Right atrium auricular region (tissue), 2 donors: ENCODE measurements around the gene CCDC82. TPM values are rescaled to one million over a fixed set of nuclear protein-coding genes. Genes with fewer than 3 reads are reported as not detected.
A peak's percentile ranks its signal among the peaks of the same experiment; 100 is the strongest.

Experiments used
- DNase-seq: peaks from one replicate; pipeline ENCODE4 v3.0.0-alpha.2; 2019; ENCODE audit warnings: low spot score
- H3K27ac ChIP-seq, 2 donors: fragments of 200-600 bp; sonication (generic); 1 replicate in 1 of 2; 2 replicates in 1 of 2; pipeline ENCODE4 v1.5.1; 2016 to 2019
- H3K27me3 ChIP-seq, 2 donors: fragments of 200-600 bp; sonication (generic); one replicate each; pipeline versions ENCODE4 v1.5.1 to v1.6.0; 2017 to 2019
- H3K36me3 ChIP-seq: fragments of 200-600 bp; sonication (generic); one replicate; pipeline ENCODE4 v1.5.1; 2016
- H3K4me1 ChIP-seq, 2 donors: fragments of 200-600 bp; sonication (generic); one replicate each; pipeline versions ENCODE4 v1.5.1 to v1.6.0; 2017 to 2019
- H3K4me3 ChIP-seq, 2 donors: fragments of 200-600 bp; sonication (generic); 1 replicate in 1 of 2; 2 replicates in 1 of 2; pipeline ENCODE4 v1.5.1; 2017 to 2019; ENCODE audit warnings: mild to moderate bottlenecking in 1 of 2, moderate library complexity in 1 of 2
- H3K9me3 ChIP-seq, 2 donors: fragments of 200-600 bp; sonication (generic); one replicate each; pipeline ENCODE4 v1.5.1; 2019
- total RNA-seq, 2 donors: library from RNA; depleted of rRNA; stranded (reverse); fragments of >200 nt; gene quantifications; one replicate each; pipeline ENCODE4 v1.1.0, GENCODE V29; 2016
- TF ChIP-seq, protein P1 (sequence below), 2 donors: fragments of 200-600 bp; sonication (generic); IDR thresholded peaks; one replicate each; pipeline ENCODE4 v1.5.1; 2019; ENCODE audit warnings: antibody characterized with exemption in 2 of 2

CCDC82 gene
- total RNA-seq, 2 donors from 2014 or later: 9.6 to 11.9 TPM

- Histone ChIP-seq H3K9me3 (no peaks in the 10 kb centered on the region), H3K27me3 (no peaks in the 10 kb centered on the region), H3K4me3 (no peak overlapping the region), H3K27ac (no peak overlapping the region), H3K4me1 (no peaks in the 10 kb centered on the region), H3K36me3 (peaks cover 30% of the 10 kb centered on the region)
- TF ChIP-seq, protein P1, sequence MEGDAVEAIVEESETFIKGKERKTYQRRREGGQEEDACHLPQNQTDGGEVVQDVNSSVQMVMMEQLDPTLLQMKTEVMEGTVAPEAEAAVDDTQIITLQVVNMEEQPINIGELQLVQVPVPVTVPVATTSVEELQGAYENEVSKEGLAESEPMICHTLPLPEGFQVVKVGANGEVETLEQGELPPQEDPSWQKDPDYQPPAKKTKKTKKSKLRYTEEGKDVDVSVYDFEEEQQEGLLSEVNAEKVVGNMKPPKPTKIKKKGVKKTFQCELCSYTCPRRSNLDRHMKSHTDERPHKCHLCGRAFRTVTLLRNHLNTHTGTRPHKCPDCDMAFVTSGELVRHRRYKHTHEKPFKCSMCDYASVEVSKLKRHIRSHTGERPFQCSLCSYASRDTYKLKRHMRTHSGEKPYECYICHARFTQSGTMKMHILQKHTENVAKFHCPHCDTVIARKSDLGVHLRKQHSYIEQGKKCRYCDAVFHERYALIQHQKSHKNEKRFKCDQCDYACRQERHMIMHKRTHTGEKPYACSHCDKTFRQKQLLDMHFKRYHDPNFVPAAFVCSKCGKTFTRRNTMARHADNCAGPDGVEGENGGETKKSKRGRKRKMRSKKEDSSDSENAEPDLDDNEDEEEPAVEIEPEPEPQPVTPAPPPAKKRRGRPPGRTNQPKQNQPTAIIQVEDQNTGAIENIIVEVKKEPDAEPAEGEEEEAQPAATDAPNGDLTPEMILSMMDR (IDR thresholded peaks at IDR 0.05): no peak
- no peak for DNase-seq
Observed at GRCh38 chr11:96356848-96357247, 32.9 kb downstream of the CCDC82 start.

DNA sequence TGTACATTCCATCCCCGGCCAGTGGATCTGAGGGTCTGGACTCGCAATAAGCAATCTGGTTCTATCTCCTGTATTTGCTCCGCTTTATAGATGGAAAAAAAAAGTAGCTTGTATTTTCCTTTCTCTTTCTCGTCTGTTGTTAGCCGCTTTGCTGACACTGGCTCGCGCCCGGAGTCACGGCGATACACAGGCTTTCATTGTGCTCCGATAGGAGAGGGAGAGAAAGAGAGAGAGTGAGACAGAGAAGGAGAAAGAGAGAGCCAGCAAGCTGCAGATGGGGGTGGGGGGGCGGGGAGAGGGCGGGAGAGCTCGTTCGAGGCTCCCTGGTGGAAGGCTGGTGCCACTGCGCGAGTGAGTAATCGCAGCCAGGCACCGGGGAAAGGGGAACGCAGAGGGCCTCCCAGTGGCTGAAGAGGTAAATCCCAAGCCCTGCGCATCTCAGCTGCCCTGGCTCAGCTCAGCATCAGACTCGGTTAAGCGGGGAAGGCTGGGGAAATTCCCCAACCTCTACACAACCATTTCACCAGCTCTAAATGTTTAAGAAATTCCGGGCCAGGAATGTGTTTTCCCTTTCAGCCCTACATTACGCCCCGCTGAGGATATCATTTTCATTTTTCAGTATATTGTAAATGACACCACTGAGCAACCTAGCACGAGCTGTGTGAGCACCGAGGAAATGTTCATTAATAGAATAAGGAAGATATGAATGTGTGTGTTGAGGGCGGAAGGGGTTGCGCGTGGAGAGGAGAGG lies 46.6 kb downstream of the CCDC82 start, which contains the start of gene MAML2:
MAML2 (minus strand) TSS at position 235 of the 751 bp plus-strand sequence. CDS start 1,300 bp downstream, outside the sequence.
- Histone ChIP-seq H3K36me3 (no peaks in the 10 kb centered on the region), H3K9me3 (no peaks in the 10 kb centered on the region), H3K4me3 (peak within 1 kb of the TSS; percentile 69 to 71), H3K4me1 (peaks cover 0 to 40% of the 10 kb centered on the region in 2 donors), H3K27ac (peak within 1 kb of the TSS; percentile 83 to 91), H3K27me3 (no peaks in the 10 kb centered on the region)
- peak; percentile 95 for DNase-seq
- TF ChIP-seq, protein P1 (IDR thresholded peaks at IDR 0.05): peak; percentile 94 to 98

GRCh38 chr11:96342014-96342960 lies 47.4 kb downstream of the CCDC82 start:
- TF ChIP-seq, protein P1 (IDR thresholded peaks at IDR 0.05): peak in 1 of 2 donors; percentile 6
- no peaks in the 10 kb centered on the region for H3K27me3 ChIP-seq
- DNase-seq: no peak
- peak overlapping the region; percentile 83 to 91 for H3K27ac ChIP-seq
- no peaks in the 10 kb centered on the region for H3K9me3 ChIP-seq
- H3K4me1 ChIP-seq: peaks cover 0 to 48% of the 10 kb centered on the region in 2 donors
- H3K36me3 ChIP-seq: no peaks in the 10 kb centered on the region
- peak overlapping the region; percentile 69 to 71 for H3K4me3 ChIP-seq

GRCh38 chr11:96341211-96342013 lies 48.3 kb downstream of the CCDC82 start:
- DNase-seq: peak; percentile 62
- Histone ChIP-seq H3K4me1 (peaks cover 0 to 57% of the 10 kb centered on the region in 2 donors), H3K4me3 (peak overlapping the region; percentile 69 to 71), H3K9me3 (no peaks in the 10 kb centered on the region), H3K27me3 (no peaks in the 10 kb centered on the region), H3K27ac (peak overlapping the region; percentile 83 to 91), H3K36me3 (no peaks in the 10 kb centered on the region)
- TF ChIP-seq, protein P1 (IDR thresholded peaks at IDR 0.05): peak; percentile 25 to 69

- no peaks in the 10 kb centered on the region for H3K27me3 ChIP-seq
- H3K27ac ChIP-seq: peak overlapping the region; percentile 83 to 91
- DNase-seq: no peak
- H3K9me3 ChIP-seq: no peaks in the 10 kb centered on the region
- peak overlapping the region; percentile 69 to 71 for H3K4me3 ChIP-seq
- no peaks in the 10 kb centered on the region for H3K36me3 ChIP-seq
- TF ChIP-seq, protein P1 (IDR thresholded peaks at IDR 0.05): no peak
- peaks cover 0 to 64% of the 10 kb centered on the region in 2 donors for H3K4me1 ChIP-seq
Observed at GRCh38 chr11:96340555-96340885, 49.2 kb downstream of the CCDC82 start.
